GM23248 (cell line): Measurements from ENCODE around the gene DARS2.
"Not testable (repeated sequence)": the region's sequence is repeated elsewhere in the genome, so short reads cannot be mapped to it uniquely, and the experiment has no call there.

Experiments used
- EZH2 ChIP-seq: fragments of 200-600 bp; sonication (generic); IDR thresholded peaks from 2 replicates; pipeline ENCODE4 v1.6.1; 2018; ENCODE audit warnings: antibody characterized with exemption, mild to moderate bottlenecking; ENCODE audit not compliant: insufficient read depth, poor library complexity, severe bottlenecking
- EZH2phosphoT487 ChIP-seq: fragments of 200-600 bp; sonication (generic); IDR thresholded peaks from 2 replicates; pipeline ENCODE4 v1.6.1; 2018; ENCODE audit warnings: antibody characterized with exemption, moderate library complexity, mild to moderate bottlenecking, low read depth; ENCODE audit not compliant: insufficient read depth

- not testable (repeated sequence) for TF ChIP-seq EZH2phosphoT487, EZH2
Observed at GRCh38 chr1:173813654-173814053, 10.8 kb upstream of the DARS2 start.
